K562 (cell line): ENCODE measurements around the gene TRIM38. TPM values are rescaled to one million over a fixed set of nuclear protein-coding genes. Genes with fewer than 3 reads are reported as not detected.

ENCODE experiments used
- DPF2 ChIP-seq: fragments of 450-650 bp; IDR thresholded peaks from 2 replicates; pipeline ENCODE4 v1.6.1; 2016
- FOXA1 ChIP-seq: fragments of 450-650 bp; IDR thresholded peaks from 2 replicates; pipeline ENCODE4 v1.6.1; 2016; ENCODE audit warnings: mild to moderate bottlenecking, borderline replicate concordance
- GTF2F1 ChIP-seq: IDR thresholded peaks from 2 replicates; pipeline ENCODE4 v1.6.1; 2011; ENCODE audit warnings: low read depth, low read length, improper control_type of control experiment
- HNRNPUL1 ChIP-seq: fragments of 200-400 bp; formaldehyde crosslinking; IDR thresholded peaks from 2 replicates; pipeline ENCODE4 v1.6.1; 2017; ENCODE audit warnings: low read length
- KDM2B ChIP-seq: fragments of 250-450 bp; sonication (Bioruptor Pico); IDR thresholded peaks from 2 replicates; pipeline ENCODE4 v1.8.0; 2021; ENCODE audit warnings: mild to moderate bottlenecking, moderate library complexity
- MEIS2 ChIP-seq: fragments of 450-650 bp; IDR thresholded peaks from 2 replicates; pipeline ENCODE4 v1.6.1; 2014; ENCODE audit warnings: mild to moderate bottlenecking; ENCODE audit not compliant: partially characterized antibody
- POLR2H ChIP-seq: IDR thresholded peaks from 2 replicates; pipeline ENCODE4 v1.6.1; 2016; ENCODE audit warnings: missing genetic modification characterization, low read depth, mild to moderate bottlenecking, control low read depth, missing compliant biosample characterization, moderate library complexity
- PTBP1 ChIP-seq: fragments of 200-400 bp; formaldehyde crosslinking; IDR thresholded peaks from 2 replicates; pipeline ENCODE4 v1.6.1; 2017; ENCODE audit warnings: low read depth, low read length
- RBBP5 ChIP-seq: fragments of 200-600 bp; sonication (generic); IDR thresholded peaks from 2 replicates; pipeline ENCODE4 v1.6.1; 2012; ENCODE audit warnings: borderline replicate concordance, mild to moderate bottlenecking, low read length, control low read depth, inconsistent platforms; ENCODE audit not compliant: insufficient read depth, poor library complexity, severe bottlenecking
- SMC3 ChIP-seq: conservative IDR thresholded peaks from 2 replicates; pipeline ENCODE4 v1.6.1; 2011; ENCODE audit warnings: low read depth, low read length, improper control_type of control experiment; ENCODE audit not compliant: insufficient read depth
- SRF ChIP-seq, 2 experiments: fragments of 250-450, 450-650 bp in 1 of 2; sonication (Bioruptor Pico) in 1 of 2; sonication (generic) in 1 of 2; formaldehyde crosslinking; IDR thresholded peaks; 2 replicates each; pipeline versions ENCODE4 v1.5.0 to v1.5.1; 2020 to 2022; ENCODE audit warnings: mild to moderate bottlenecking in 1 of 2, missing genetic modification reagents in 1 of 2
- WHSC1 ChIP-seq: IDR thresholded peaks from one replicate; pipeline ENCODE4 v1.6.1; 2012; ENCODE audit warnings: low read length, control low read depth, inconsistent platforms
- ZNF121 ChIP-seq: sonication (generic); formaldehyde crosslinking; conservative IDR thresholded peaks from 2 replicates; pipeline ENCODE4 v1.8.0; 2022; ENCODE audit warnings: missing genetic modification reagents
- ZNF561 ChIP-seq: fragments of 450-650 bp; formaldehyde crosslinking; conservative IDR thresholded peaks from 2 replicates; pipeline ENCODE4 v1.4.0; 2020; ENCODE audit warnings: mild to moderate bottlenecking, moderate library complexity
- polyA plus RNA-seq, 8 experiments: library from polyadenylated mRNA; depleted of rRNA in 4 of 8; stranded (reverse) in 5 of 8; unstranded in 3 of 8; fragments of >200 nt; fragmentation: Nextera tagmentation in 2 of 8; fragmentation: Illumina TruSeq in 1 of 8; extraction: Ambion mirVana in 2 of 8; extraction: Trizol in 1 of 8; gene quantifications; 2 replicates each; pipeline versions ENCODE4 v1.2.1 to v1.2.3, GENCODE V29; 2011 to 2014; ENCODE audit warnings: inconsistent platforms in 1 of 8, missing spikeins in 1 of 8
- total RNA-seq, 7 experiments: library from RNA; depleted of rRNA in 6 of 7; stranded (reverse); fragments of >200 nt in 6 of 7; fragmentation: Illumina TruSeq in 2 of 7; extraction: Trizol in 2 of 7; gene quantifications; 2 replicates each; pipeline versions ENCODE4 v1.2.1 to v1.2.3, GENCODE V29; 2011 to 2021; ENCODE audit warnings: low replicate concordance in 1 of 7
- TF ChIP-seq, protein P1 (sequence below): fragments of 250-450 bp; sonication (Bioruptor Pico); IDR thresholded peaks from 2 replicates; pipeline ENCODE4 v1.8.0; 2021; ENCODE audit warnings: mild to moderate bottlenecking, moderate library complexity
- TF ChIP-seq, protein P2 (sequence below): fragments of 450-650 bp; formaldehyde crosslinking; IDR thresholded peaks from 2 replicates; pipeline ENCODE4 v1.4.0; 2020; ENCODE audit warnings: mild to moderate bottlenecking, moderate library complexity
- TF ChIP-seq, protein P3 (sequence below): fragments of 250-450 bp; sonication (Bioruptor Pico); IDR thresholded peaks from 2 replicates; pipeline ENCODE4 v1.5.1; 2021; ENCODE audit warnings: mild to moderate bottlenecking
- TF ChIP-seq, protein P4 (sequence below): fragments of 250-450 bp; sonication (Bioruptor Pico); IDR thresholded peaks from 2 replicates; pipeline ENCODE4 v1.4.0; 2020; ENCODE audit warnings: mild to moderate bottlenecking, moderate library complexity
- TF ChIP-seq, protein P5 (sequence below): fragments of 450-650 bp; formaldehyde crosslinking; conservative IDR thresholded peaks from 2 replicates; pipeline ENCODE4 v1.4.0; 2022; ENCODE audit warnings: mild to moderate bottlenecking, missing genetic modification characterization

Gene TRIM38
- total and polyA plus RNA-seq, 9 of the 15 experiments (the other 6 are each of a cell fraction or from before 2014, with no cell fraction given): 1.7 to 6.7 (median 6.3) TPM

DNA sequence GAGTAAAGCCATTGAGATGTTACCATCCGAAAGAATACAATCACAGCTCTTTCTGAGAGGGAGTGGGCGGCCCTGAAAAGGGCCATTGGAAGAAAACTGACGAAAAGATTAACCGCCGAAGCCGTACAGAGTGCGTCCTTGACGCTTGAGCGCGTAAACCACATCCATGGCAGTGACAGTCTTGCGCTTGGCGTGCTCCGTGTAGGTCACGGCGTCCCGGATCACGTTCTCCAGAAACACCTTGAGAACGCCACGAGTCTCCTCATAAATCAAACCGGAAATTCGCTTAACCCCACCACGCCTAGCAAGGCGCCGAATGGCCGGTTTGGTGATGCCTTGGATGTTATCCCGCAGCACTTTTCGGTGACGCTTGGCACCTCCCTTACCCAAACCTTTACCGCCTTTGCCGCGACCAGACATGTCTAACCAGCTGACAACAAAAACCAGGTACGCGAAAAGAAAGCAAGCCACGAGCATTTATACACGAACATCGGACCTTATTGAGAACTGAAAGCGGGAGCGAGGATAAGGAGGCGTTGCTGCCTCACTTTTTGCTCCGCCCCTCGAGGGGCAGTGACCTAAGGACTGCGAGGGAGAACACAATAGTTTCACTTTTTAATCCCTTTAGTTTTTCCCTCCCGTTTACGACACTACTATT is 64.4 kb downstream of the TRIM38 start (continued):
- TF ChIP-seq, protein P1, sequence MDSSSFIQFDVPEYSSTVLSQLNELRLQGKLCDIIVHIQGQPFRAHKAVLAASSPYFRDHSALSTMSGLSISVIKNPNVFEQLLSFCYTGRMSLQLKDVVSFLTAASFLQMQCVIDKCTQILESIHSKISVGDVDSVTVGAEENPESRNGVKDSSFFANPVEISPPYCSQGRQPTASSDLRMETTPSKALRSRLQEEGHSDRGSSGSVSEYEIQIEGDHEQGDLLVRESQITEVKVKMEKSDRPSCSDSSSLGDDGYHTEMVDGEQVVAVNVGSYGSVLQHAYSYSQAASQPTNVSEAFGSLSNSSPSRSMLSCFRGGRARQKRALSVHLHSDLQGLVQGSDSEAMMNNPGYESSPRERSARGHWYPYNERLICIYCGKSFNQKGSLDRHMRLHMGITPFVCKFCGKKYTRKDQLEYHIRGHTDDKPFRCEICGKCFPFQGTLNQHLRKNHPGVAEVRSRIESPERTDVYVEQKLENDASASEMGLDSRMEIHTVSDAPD (CRISPR knock-in tag): peak; percentile 100
- TF ChIP-seq GTF2F1 (peak; percentile 98), ZNF121 (CRISPR knock-in tag) (0 out of 2 replicates have a peak, but pooled peaks have one; percentile 2), MEIS2 (peak; percentile 86), RBBP5 (peak; percentile 63), PTBP1 (peak; percentile 95; the same call in 1 of the 2 replicates), KDM2B (CRISPR knock-in tag) (no peak), DPF2 (no peak; the same call in 1 of the 2 replicates), SMC3 (no peak), POLR2H (peak; percentile 99), WHSC1 (no peak), HNRNPUL1 (peak; percentile 66; the same call in 1 of the 2 replicates), SRF (CRISPR knock-in tag; IDR thresholded peaks at IDR 0.05) (peak; percentile 75 to 79), ZNF561 (CRISPR knock-in tag) (no peak), FOXA1 (no peak)
- TF ChIP-seq, protein P2, sequence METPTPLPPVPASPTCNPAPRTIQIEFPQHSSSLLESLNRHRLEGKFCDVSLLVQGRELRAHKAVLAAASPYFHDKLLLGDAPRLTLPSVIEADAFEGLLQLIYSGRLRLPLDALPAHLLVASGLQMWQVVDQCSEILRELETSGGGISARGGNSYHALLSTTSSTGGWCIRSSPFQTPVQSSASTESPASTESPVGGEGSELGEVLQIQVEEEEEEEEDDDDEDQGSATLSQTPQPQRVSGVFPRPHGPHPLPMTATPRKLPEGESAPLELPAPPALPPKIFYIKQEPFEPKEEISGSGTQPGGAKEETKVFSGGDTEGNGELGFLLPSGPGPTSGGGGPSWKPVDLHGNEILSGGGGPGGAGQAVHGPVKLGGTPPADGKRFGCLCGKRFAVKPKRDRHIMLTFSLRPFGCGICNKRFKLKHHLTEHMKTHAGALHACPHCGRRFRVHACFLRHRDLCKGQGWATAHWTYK: peak; percentile 69
- TF ChIP-seq, protein P3, sequence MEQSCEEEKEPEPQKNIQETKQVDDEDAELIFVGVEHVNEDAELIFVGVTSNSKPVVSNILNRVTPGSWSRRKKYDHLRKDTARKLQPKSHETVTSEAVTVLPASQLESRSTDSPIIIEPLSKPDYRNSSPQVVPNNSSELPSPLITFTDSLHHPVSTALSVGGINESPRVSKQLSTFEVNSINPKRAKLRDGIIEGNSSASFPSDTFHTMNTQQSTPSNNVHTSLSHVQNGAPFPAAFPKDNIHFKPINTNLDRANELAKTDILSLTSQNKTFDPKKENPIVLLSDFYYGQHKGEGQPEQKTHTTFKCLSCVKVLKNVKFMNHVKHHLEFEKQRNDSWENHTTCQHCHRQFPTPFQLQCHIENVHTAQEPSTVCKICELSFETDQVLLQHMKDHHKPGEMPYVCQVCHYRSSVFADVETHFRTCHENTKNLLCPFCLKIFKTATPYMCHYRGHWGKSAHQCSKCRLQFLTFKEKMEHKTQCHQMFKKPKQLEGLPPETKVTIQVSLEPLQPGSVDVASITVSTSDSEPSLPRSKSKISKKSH (CRISPR knock-in tag): peak; percentile 66; the same call in 1 of the 2 replicates
- TF ChIP-seq, protein P4, sequence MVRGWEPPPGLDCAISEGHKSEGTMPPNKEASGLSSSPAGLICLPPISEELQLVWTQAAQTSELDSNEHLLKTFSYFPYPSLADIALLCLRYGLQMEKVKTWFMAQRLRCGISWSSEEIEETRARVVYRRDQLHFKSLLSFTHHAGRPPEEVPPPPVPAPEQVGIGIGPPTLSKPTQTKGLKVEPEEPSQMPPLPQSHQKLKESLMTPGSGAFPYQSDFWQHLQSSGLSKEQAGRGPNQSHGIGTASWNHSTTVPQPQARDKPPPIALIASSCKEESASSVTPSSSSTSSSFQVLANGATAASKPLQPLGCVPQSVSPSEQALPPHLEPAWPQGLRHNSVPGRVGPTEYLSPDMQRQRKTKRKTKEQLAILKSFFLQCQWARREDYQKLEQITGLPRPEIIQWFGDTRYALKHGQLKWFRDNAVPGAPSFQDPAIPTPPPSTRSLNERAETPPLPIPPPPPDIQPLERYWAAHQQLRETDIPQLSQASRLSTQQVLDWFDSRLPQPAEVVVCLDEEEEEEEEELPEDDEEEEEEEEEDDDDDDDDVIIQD: no peak
- TF ChIP-seq, protein P5, sequence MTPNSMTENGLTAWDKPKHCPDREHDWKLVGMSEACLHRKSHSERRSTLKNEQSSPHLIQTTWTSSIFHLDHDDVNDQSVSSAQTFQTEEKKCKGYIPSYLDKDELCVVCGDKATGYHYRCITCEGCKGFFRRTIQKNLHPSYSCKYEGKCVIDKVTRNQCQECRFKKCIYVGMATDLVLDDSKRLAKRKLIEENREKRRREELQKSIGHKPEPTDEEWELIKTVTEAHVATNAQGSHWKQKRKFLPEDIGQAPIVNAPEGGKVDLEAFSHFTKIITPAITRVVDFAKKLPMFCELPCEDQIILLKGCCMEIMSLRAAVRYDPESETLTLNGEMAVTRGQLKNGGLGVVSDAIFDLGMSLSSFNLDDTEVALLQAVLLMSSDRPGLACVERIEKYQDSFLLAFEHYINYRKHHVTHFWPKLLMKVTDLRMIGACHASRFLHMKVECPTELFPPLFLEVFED: peak; percentile 98
